ENCODE data around the gene POLR3G. TPM values are rescaled to one million over a fixed set of nuclear protein-coding genes. Genes with fewer than 3 reads are reported as not detected.

The POLR3G gene
- total RNA-seq, 1 experiment from 2014 or later: 34.8 TPM

- no peak for DNase-seq (ENCODE audit: low read depth)
Measured at GRCh38 chr5:90549729-90550275, 75.1 kb downstream of the POLR3G start.

- DNase-seq (ENCODE audit: low read depth): no peak
Measured at GRCh38 chr5:90550963-90551362, 76.3 kb downstream of the POLR3G start.

GRCh38 chr5:90551376-90551775, 76.7 kb downstream of the POLR3G start:
- no peak for DNase-seq (ENCODE audit: low read depth)

DNA sequence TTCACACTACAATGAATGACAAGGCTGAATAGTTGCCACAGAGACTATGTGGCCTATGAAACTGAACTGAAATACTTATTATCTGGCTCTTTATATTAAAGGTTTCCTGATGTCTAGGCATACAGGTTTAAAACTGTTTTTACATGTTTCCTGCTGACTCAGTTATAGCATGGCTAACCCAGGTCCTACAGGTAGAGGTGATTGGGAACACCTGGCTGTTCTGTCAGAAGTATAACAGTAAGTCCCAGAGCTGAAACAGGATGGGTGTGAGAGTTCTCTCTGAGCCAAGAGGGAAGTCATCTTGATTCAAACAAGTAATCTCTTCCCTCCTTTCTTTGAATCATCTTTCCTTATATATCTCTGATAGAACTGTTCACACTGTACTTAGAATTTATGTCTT, 79.0 kb downstream of the POLR3G start:
- no peak for DNase-seq (ENCODE audit: low read depth)

DNA sequence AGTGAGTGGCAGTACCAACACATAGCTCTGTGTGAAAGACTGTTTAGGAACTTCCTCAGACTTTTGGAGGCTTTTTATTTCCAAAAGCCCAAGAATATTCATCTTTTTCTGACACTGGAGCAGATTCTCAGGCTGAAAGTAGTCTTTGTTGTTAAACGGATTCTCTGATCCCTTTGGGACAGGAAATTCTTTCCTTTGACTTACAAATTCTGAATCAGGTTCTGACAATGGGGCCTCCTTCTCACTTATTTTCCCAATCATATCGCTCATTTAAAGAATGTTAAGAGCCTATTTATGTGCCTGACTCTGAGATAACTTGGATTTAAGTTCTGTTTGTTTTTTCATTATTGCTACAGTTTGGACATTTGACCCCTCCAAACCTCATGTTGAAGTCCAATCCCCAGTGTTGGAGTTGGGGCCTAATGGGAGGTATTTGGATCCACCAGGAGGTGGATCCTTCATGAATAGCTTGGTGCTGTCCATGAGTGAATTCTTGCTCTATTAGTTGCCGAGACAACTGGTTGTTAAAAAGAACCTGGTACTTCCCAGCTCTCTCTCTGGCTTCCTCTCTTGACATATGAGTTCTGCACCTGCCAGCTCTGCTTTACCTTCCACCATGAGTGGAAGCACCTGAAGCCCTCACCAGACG, 79.8 kb downstream of the POLR3G start:
- DNase-seq (ENCODE audit: low read depth): no peak

DNA sequence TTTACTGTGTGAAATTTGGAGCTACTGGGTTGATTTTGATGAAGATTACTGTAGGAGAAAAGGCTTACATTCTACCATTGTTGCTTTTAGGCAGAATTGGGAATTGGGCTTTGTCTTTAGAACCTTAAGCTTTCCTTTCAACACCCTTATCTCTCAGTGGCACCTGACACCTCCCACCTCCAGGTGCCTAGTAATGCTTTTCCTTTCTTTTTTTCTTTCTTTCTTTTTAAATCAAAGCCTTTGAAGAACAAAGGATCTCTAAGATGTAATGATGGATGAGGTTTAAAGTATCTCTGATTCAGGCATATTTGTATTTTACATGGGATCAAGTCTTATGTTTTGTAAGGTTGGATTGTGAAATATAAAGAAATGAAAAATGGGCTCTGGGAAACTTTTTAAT, 81.0 kb downstream of the POLR3G start:
- no peak for DNase-seq (ENCODE audit: low read depth)

- DNase-seq (ENCODE audit: low read depth): no peak
Measured at GRCh38 chr5:90557391-90557790, 82.7 kb downstream of the POLR3G start.

DNA sequence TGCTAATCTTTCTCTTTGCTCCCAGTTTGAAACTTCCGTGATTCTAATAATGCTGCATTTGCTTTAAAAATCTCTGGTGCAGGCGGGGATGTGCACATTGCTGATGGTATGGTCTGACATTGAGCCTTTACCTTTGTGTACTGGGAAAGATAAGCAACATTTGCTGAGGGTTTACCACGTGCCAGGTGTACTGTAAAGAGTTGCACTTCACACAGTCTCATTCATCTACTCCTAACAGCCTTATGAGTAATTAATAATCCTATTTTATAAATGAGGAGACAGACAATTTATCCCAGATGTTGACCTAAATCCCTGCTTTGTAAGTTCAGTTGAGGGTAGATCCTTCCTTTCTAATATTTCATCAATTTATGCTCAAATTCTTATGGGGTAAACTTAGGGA, 83.2 kb downstream of the POLR3G start:
- no peak for DNase-seq (ENCODE audit: low read depth)

DNA sequence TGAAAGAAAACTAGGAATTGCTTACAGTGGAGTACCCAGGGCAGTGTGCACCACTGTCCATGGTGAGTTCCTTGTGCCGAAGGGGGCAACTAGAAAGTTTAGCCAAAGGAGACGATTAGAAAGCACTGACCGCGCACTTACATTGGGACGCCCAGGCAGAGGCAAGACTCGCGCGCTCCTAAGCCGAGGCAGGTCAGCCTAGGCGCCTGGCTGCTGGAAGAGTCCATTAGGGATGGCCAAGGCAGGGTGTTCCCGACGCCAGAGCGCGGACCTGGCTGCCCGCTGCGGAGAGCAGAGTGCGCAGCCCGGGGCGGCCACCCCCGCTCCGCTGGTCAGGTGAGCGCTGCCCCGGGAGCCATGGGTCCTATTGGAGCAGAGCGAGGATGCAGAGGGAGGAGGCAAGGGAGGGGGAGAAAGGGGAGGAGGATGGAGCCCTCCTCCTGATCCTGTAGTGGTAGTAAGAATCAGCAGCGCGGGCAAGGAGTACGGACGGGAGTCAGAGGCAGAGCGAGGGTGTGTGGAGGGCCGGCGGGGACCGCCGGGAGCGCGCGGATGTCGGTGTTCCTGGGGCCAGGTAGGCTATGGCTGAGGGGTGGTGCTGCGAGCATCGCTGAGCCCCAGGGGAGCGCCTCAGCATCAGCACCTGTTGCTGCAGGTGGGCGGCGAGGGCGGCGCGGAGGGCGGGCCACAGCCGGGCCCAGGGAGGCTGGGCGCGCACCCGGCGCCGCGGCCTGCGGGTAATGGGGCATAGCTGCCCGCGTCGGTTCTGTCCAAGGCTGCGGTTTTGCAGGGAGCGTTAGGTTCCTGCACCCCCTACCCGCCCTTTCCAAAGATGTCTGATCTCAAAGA, 83.9 kb downstream of the POLR3G start, which contains the start of gene ADGRV1:
Gene ADGRV1, plus strand, starts transcription at position 454 of the 849 bp plus-strand sequence. Its CDS starts 99 bp downstream, at position 553.
- peak; percentile 74 for DNase-seq (ENCODE audit: low read depth)

DNA sequence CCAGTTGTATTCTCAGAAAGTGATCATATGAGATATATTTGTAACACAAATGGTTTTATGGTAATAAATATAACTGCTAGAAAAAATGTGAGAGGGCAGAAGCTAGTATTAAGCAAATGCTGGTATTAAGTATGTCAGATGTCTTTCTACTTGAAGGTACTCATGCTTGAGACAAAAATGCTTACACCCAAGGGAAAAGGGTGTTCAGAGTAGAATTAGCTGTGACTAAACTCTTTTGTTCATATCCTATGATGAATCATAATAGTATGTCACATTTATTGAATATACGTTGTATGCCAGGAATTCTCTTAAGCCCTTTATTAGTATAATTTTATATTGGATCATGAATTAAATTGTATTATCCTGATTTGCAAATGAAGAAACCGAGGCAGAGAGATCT, 86.1 kb downstream of the POLR3G start:
- no peak for DNase-seq (ENCODE audit: low read depth)

DNA sequence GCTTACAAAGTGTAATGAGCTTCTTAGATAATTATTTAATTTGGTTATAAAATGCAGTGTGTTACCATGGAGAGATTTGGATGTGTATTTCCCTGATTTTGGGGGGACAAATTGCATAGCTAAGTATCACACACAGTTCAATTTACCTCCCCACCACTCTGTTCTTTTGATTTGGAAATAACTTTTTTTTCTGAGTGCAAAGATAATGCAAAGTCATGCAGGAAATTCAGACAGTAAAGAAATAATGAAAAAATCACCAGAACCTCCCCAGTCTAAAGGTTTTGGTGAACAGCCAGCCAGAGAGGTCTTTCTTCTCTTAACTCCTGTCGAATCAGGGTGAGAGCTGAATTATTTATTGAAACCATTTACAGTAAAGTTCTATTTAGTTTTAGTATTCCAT, 87.1 kb downstream of the POLR3G start:
- DNase-seq (ENCODE audit: low read depth): no peak

DNA sequence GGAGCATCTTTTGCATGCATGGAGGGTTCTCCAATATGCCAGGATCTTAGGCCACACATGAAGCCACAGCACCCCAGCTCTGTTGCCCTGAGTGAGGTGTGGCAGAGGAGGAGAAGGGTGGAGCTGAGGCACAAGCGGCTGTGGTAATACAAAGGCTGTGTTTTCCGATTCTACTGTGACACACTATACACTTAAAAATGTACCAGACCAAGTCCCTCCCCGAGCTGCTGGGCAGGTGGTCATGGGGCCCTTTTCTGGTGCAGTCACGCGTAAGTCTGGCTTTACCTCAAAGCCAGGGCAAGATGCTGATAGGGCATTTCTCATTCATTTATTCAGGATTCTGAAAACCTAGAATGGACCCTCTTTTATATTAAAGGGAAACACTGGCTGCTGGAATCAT, 87.7 kb downstream of the POLR3G start:
- no peak for DNase-seq (ENCODE audit: low read depth)

GRCh38 chr5:90563108-90563507, 88.4 kb downstream of the POLR3G start:
- DNase-seq (ENCODE audit: low read depth): no peak

Other genes with a start within 250 kb of the POLR3G start
- 24.6 and 29.8 TPM in 2 replicates for gene CETN3, start 65.1 kb upstream of the POLR3G start, total RNA-seq (2014; rRNA removed; shearing (Covaris generic))
- 4.9 and 7.2 TPM in 2 replicates for gene MBLAC2, start 93 bp upstream of the POLR3G start, total RNA-seq (2014; rRNA removed; shearing (Covaris generic))
- 5.7 and 12.1 TPM in 2 replicates for gene LYSMD3, start 54.7 kb downstream of the POLR3G start, total RNA-seq (2014; rRNA removed; shearing (Covaris generic))
- 0.43 and 0.45 TPM in 2 replicates for gene ADGRV1, start 83.9 kb downstream of the POLR3G start, total RNA-seq (2014; rRNA removed; shearing (Covaris generic))

Measured in HT1080 (cell line).